Astrocyte (in vitro differentiated cells and primary cell): ENCODE measurements around the gene SLC43A2. TPM values are rescaled to one million over a fixed set of nuclear protein-coding genes. Genes with fewer than 3 reads are reported as not detected.

Experiments
- DNase-seq: peaks from one replicate; pipeline ENCODE4 v3.0.0-alpha.2; 2010; ENCODE audit warnings: low read depth
- FAIRE-seq: peaks from 2 replicates; lab custom pipeline; 2011; peaks lifted over from hg19 to GRCh38; lab: Jason Lieb, UNC
- H2AFZ ChIP-seq: 2 replicates; pipeline ENCODE4 v1.6.0; 2012; ENCODE audit warnings: low read depth, low read length, inconsistent platforms
- H3K27ac ChIP-seq: 2 replicates; pipeline ENCODE4 v1.5.1; 2011; ENCODE audit warnings: low read depth, low read length, inconsistent platforms
- H3K27me3 ChIP-seq: 2 replicates; pipeline ENCODE4 v1.6.0; 2011; ENCODE audit warnings: low read length, inconsistent platforms; ENCODE audit not compliant: insufficient read depth
- H3K36me3 ChIP-seq: 2 replicates; pipeline ENCODE4 v1.5.1; 2011; ENCODE audit warnings: low read length, inconsistent platforms; ENCODE audit not compliant: insufficient read depth
- H3K4me1 ChIP-seq: 2 replicates; pipeline ENCODE4 v1.5.1; 2011; ENCODE audit warnings: low read length, inconsistent platforms; ENCODE audit not compliant: insufficient read depth
- H3K4me2 ChIP-seq: 2 replicates; pipeline ENCODE4 v1.6.0; 2012; ENCODE audit warnings: low read length, inconsistent platforms
- H3K4me3 ChIP-seq: 2 replicates; pipeline ENCODE4 v1.5.1; 2011; ENCODE audit warnings: low read depth, mild to moderate bottlenecking, low read length, inconsistent platforms; ENCODE audit not compliant: insufficient read depth
- H3K79me2 ChIP-seq: 2 replicates; pipeline ENCODE4 v1.6.0; 2012; ENCODE audit warnings: mild to moderate bottlenecking, low read length, inconsistent platforms; ENCODE audit not compliant: insufficient read depth
- H3K9ac ChIP-seq: 2 replicates; pipeline ENCODE4 v1.6.0; 2012; ENCODE audit warnings: mild to moderate bottlenecking, low read length, inconsistent platforms
- H3K9me3 ChIP-seq: 2 replicates; pipeline ENCODE4 v1.5.1; 2012; ENCODE audit warnings: low read depth, mild to moderate bottlenecking, low read length, inconsistent platforms; ENCODE audit not compliant: insufficient read depth
- H4K20me1 ChIP-seq: 2 replicates; pipeline ENCODE4 v1.6.0; 2012; ENCODE audit warnings: low read length, inconsistent platforms; ENCODE audit not compliant: insufficient read depth
- H3K27ac Mint-ChIP-seq: one replicate; pipeline ENCODE4 v1.8.0; 2021; ENCODE audit warnings: mild to moderate bottlenecking, mixed read lengths; ENCODE audit not compliant: unreplicated experiment
- H3K27me3 Mint-ChIP-seq: one replicate; pipeline ENCODE4 v1.8.0; 2021; ENCODE audit warnings: low read depth, mixed read lengths; ENCODE audit not compliant: unreplicated experiment
- H3K36me3 Mint-ChIP-seq: one replicate; pipeline ENCODE4 v1.8.0; 2021; ENCODE audit warnings: low read depth, mixed read lengths; ENCODE audit not compliant: unreplicated experiment
- H3K4me1 Mint-ChIP-seq: one replicate; pipeline ENCODE4 v1.8.0; 2021; ENCODE audit warnings: low read depth, mixed read lengths; ENCODE audit not compliant: unreplicated experiment
- H3K4me3 Mint-ChIP-seq: one replicate; pipeline ENCODE4 v1.8.0; 2021; ENCODE audit warnings: mild to moderate bottlenecking, moderate library complexity, mixed read lengths; ENCODE audit not compliant: unreplicated experiment
- H3K9me3 Mint-ChIP-seq: one replicate; pipeline ENCODE4 v1.8.0; 2021; ENCODE audit warnings: mild to moderate bottlenecking, mixed read lengths; ENCODE audit not compliant: unreplicated experiment
- CTCF ChIP-seq: IDR thresholded peaks from 2 replicates; pipeline ENCODE4 v1.5.1; 2011; ENCODE audit warnings: low read depth, mild to moderate bottlenecking, inconsistent platforms, low read length, moderate library complexity; ENCODE audit not compliant: insufficient read depth
- EZH2 ChIP-seq: IDR thresholded peaks from 2 replicates; pipeline ENCODE4 v1.6.1; 2012; ENCODE audit warnings: mild to moderate bottlenecking, low read length, inconsistent platforms; ENCODE audit not compliant: insufficient read depth
- total RNA-seq: library from RNA; stranded (reverse); gene quantifications from 2 replicates; pipeline ENCODE4 v1.2.1, GENCODE V29; 2021

SLC43A2 gene
- total RNA-seq, 1 donor from 2014 or later: 17.9 TPM

- Histone ChIP-seq H3K27me3 (no peaks in the 10 kb centered on the region), H2AFZ (peak overlapping the region; percentile 99), H3K4me2 (peak overlapping the region; percentile 100), H3K27ac (peak overlapping the region; percentile 76), H3K79me2 (no peaks in the 10 kb centered on the region), H3K4me3 (peak overlapping the region; percentile 83), H3K4me1 (peaks cover 9% of the 10 kb centered on the region), H3K36me3 (no peaks in the 10 kb centered on the region), H3K9me3 (no peaks in the 10 kb centered on the region), H3K9ac (peak overlapping the region; percentile 88), H4K20me1 (peaks cover 18% of the 10 kb centered on the region)
- H3K27ac Mint-ChIP-seq: peak overlapping the region; percentile 91
- DNase-seq (peak; percentile 77), FAIRE-seq (no peak)
- TF ChIP-seq CTCF: no peak
- no peak for TF ChIP-seq EZH2
- no peaks in the 10 kb centered on the region for H3K9me3 Mint-ChIP-seq
- H3K36me3 Mint-ChIP-seq: no peaks in the 10 kb centered on the region
- peaks cover 9% of the 10 kb centered on the region for H3K4me1 Mint-ChIP-seq
- H3K27me3 Mint-ChIP-seq: peaks cover 8% of the 10 kb centered on the region
- H3K4me3 Mint-ChIP-seq: peak overlapping the region; percentile 94
Observed at GRCh38 chr17:1628856-1629503, 346 bp upstream of the SLC43A2 start.

- H3K27ac Mint-ChIP-seq: no peak overlapping the region
- peak overlapping the region; percentile 83 for H3K4me3 ChIP-seq
- no peaks in the 10 kb centered on the region for H3K9me3 Mint-ChIP-seq
Observed at GRCh38 chr17:1627182-1627981, 1.3 kb downstream of the SLC43A2 start.

More at GRCh38 chr17:1627182-1627981, 1.3 kb downstream of the SLC43A2 start:
- Histone ChIP-seq H3K36me3 (no peaks in the 10 kb centered on the region), H3K79me2 (no peaks in the 10 kb centered on the region), H3K27me3 (no peaks in the 10 kb centered on the region), H2AFZ (peak overlapping the region; percentile 99), H4K20me1 (peaks cover 18% of the 10 kb centered on the region), H3K4me2 (peak overlapping the region; percentile 100), H3K4me1 (peaks cover 9% of the 10 kb centered on the region), H3K9ac (peak overlapping the region; percentile 88), H3K9me3 (no peaks in the 10 kb centered on the region), H3K27ac (no peak overlapping the region)
- Mint-ChIP-seq H3K4me3 (peak overlapping the region; percentile 82), H3K36me3 (no peaks in the 10 kb centered on the region), H3K4me1 (peaks cover 9% of the 10 kb centered on the region), H3K27me3 (peaks cover 8% of the 10 kb centered on the region)
- TF ChIP-seq EZH2 (no peak), CTCF (no peak)
- no peak for FAIRE-seq
- no peak for DNase-seq
